GM12878 (cell line): ENCODE measurements around the gene CNTD1. TPM values are rescaled to one million over a fixed set of nuclear protein-coding genes. Genes with fewer than 3 reads are reported as not detected.
"Not testable (repeated sequence)": the region's sequence is repeated elsewhere in the genome, so short reads cannot be mapped to it uniquely, and the experiment has no call there.

Source experiments
- ATAC-seq: fragments of 200-7000 bp; cut with Tn5 transposase; 3 replicates; pipeline ENCODE4 v1.9.1; 2020; ENCODE audit warnings: mild to moderate bottlenecking, moderate library complexity
- BruUV-seq: library from RNA; stranded (reverse); fragments of 400-500 nt; replicated peaks from 2 replicates; lab custom pipeline; 2021; lab: Mats Ljungman, UMichigan
- CTCF ChIA-PET: fragments of 300-600 bp; sonication (Branson Sonifier 250); formaldehyde crosslinking; extraction: SDS; loops from one replicate; lab custom pipeline; 2021; ENCODE audit warnings: inconsistent platforms; lab: Yijun Ruan, JAX
- POLR2A ChIA-PET: fragments of 350-600 bp; formaldehyde crosslinking; extraction: SDS; loops from one replicate; lab custom pipeline; 2021; ENCODE audit warnings: inconsistent platforms; lab: Charles Lee
- RAD21 ChIA-PET: fragments of 300-600 bp; sonication (Branson Sonifier 250); formaldehyde crosslinking; loops from one replicate; lab custom pipeline; 2023; ENCODE audit warnings: antibody characterized with exemption; ENCODE audit not compliant: unreplicated experiment; lab: Charles Lee
- SMC1A ChIA-PET: fragments of 300-600 bp; sonication (Branson Sonifier 250); formaldehyde crosslinking; loops from one replicate; lab custom pipeline; 2023; ENCODE audit not compliant: unreplicated experiment, uncharacterized antibody; lab: Charles Lee
- DNase-seq: peaks from one replicate; pipeline ENCODE4 v3.0.0-alpha.2; 2011; ENCODE audit warnings: low read depth, low spot score
- FAIRE-seq: peaks from 3 replicates; lab custom pipeline; 2011; peaks lifted over from hg19 to GRCh38; lab: Jason Lieb, UNC
- H2AFZ ChIP-seq: 2 replicates; pipeline ENCODE4 v1.6.0; 2011; ENCODE audit warnings: low read depth, low read length, control low read depth; ENCODE audit not compliant: control insufficient read depth
- H3K27ac ChIP-seq: 2 replicates; pipeline ENCODE4 v1.5.1; 2011; ENCODE audit warnings: control low read depth; ENCODE audit not compliant: control insufficient read depth, insufficient read depth
- H3K27me3 ChIP-seq, 2 experiments: replicated peaks in 1 of 2; 2 replicates each; pipeline versions ENCODE4 v1.6.0 to v1.6.1; 2011; ENCODE audit warnings: low read length in 1 of 2; ENCODE audit not compliant: control insufficient read depth in 2 of 2, insufficient read depth in 2 of 2
- H3K36me3 ChIP-seq, 2 experiments: 2 replicates each; pipeline ENCODE4 v1.5.1; 2011; ENCODE audit warnings: low read length in 1 of 2; ENCODE audit not compliant: control insufficient read depth in 2 of 2, insufficient read depth in 2 of 2
- H3K4me1 ChIP-seq: 2 replicates; pipeline ENCODE4 v1.6.1; 2011; ENCODE audit warnings: mild to moderate bottlenecking, low read length, moderate library complexity, mixed read lengths; ENCODE audit not compliant: control insufficient read depth, insufficient read depth
- H3K4me2 ChIP-seq: 2 replicates; pipeline ENCODE4 v1.6.0; 2011; ENCODE audit warnings: control low read depth; ENCODE audit not compliant: control insufficient read depth, insufficient read depth
- H3K4me3 ChIP-seq: fragments of 200-600 bp; sonication (generic); 2 replicates; pipeline ENCODE4 v1.5.1; 2016
- H3K79me2 ChIP-seq: 2 replicates; pipeline ENCODE4 v1.6.0; 2011; ENCODE audit warnings: low read length; ENCODE audit not compliant: control insufficient read depth, insufficient read depth
- H3K9ac ChIP-seq: 2 replicates; pipeline ENCODE4 v1.8.0; 2011; ENCODE audit warnings: low read length, control low read depth, mixed read lengths; ENCODE audit not compliant: control insufficient read depth, insufficient read depth
- H3K9me3 ChIP-seq: replicated peaks from 3 replicates; pipeline ENCODE4 v1.5.1; 2011; ENCODE audit warnings: mild to moderate bottlenecking, low read length; ENCODE audit not compliant: control insufficient read depth, insufficient read depth
- H4K20me1 ChIP-seq: 2 replicates; pipeline ENCODE4 v1.6.0; 2011; ENCODE audit not compliant: control insufficient read depth, insufficient read depth
- CHD2 ChIP-seq: IDR thresholded peaks from 2 replicates; pipeline ENCODE4 v1.6.1; 2011; ENCODE audit warnings: low read depth, low read length, improper control_type of control experiment, borderline replicate concordance
- ETV6 ChIP-seq, 2 experiments: fragments of 450-650 bp in 1 of 2; IDR thresholded peaks in 1 of 2; conservative IDR thresholded peaks in 1 of 2; 2 replicates each; pipeline ENCODE4 v1.6.1; 2014; ENCODE audit warnings: antibody characterized with exemption in 1 of 2, borderline replicate concordance in 1 of 2, low read depth in 1 of 2, mild to moderate bottlenecking in 1 of 2, moderate library complexity in 1 of 2
- MTA3 ChIP-seq: IDR thresholded peaks from 2 replicates; pipeline ENCODE4 v1.6.1; 2012; ENCODE audit warnings: low read length, inconsistent platforms, borderline replicate concordance
- MYB ChIP-seq: fragments of 150-350 bp; IDR thresholded peaks from 2 replicates; pipeline ENCODE4 v1.6.1; 2014; ENCODE audit warnings: mild to moderate bottlenecking, low read depth, low read length, borderline replicate concordance
- POLR2A ChIP-seq: IDR thresholded peaks from 2 replicates; pipeline ENCODE4 v1.6.1; 2011; ENCODE audit warnings: low read depth, mild to moderate bottlenecking, low read length
- SMC3 ChIP-seq: IDR thresholded peaks from 2 replicates; pipeline ENCODE4 v1.6.1; 2011; ENCODE audit warnings: low read length, improper control_type of control experiment, borderline replicate concordance
- SREBF2 ChIP-seq: IDR thresholded peaks from 2 replicates; pipeline ENCODE4 v1.6.1; 2012; ENCODE audit warnings: mild to moderate bottlenecking, low read length
- SUPT20H ChIP-seq: IDR thresholded peaks from 2 replicates; pipeline ENCODE4 v1.6.1; 2011; ENCODE audit warnings: low read depth, mild to moderate bottlenecking, low read length, moderate library complexity, borderline replicate concordance; ENCODE audit not compliant: control insufficient read depth
- SUZ12 ChIP-seq: fragments of 200-600 bp; sonication (generic); IDR thresholded peaks from one replicate; pipeline ENCODE4 v1.6.1; 2018; ENCODE audit warnings: antibody characterized with exemption, mild to moderate bottlenecking; ENCODE audit not compliant: unreplicated experiment
- ZSCAN29 ChIP-seq: fragments of 450-650 bp; IDR thresholded peaks from 2 replicates; pipeline ENCODE4 v1.6.1; 2017; ENCODE audit warnings: mild to moderate bottlenecking, moderate library complexity
- WGBS: methylation state at CpG from one replicate; pipeline ENCODE4 v1.1.6; 2016; ENCODE audit warnings: low lambda C conversion rate; ENCODE audit not compliant: insufficient replicate concordance, insufficient coverage; ENCODE audit errors: missing lambda C conversion rate; 5-methylcytosine and 5-hydroxymethylcytosine counted together
- in situ Hi-C: fragments of 300-500 bp; cut with MboI; formaldehyde crosslinking; loops from 9 replicates; pipeline ENCODE4 v1.14.3; 2018; ENCODE audit warnings: mixed read lengths
- intact Hi-C: fragments of 100-400 bp; cut with micrococcal nuclease; formaldehyde crosslinking; loops from one replicate; pipeline ENCODE4 v1.14.2; 2022; ENCODE audit not compliant: unreplicated experiment
- polyA plus RNA-seq, 11 experiments: library from polyadenylated mRNA; depleted of rRNA in 4 of 11; unstranded in 6 of 11; stranded (reverse) in 5 of 11; fragments of >200 nt; fragmentation: Nextera tagmentation in 4 of 11; fragmentation: Illumina TruSeq in 1 of 11; extraction: Ambion mirVana in 4 of 11; extraction: Trizol in 1 of 11; gene quantifications; 1 replicate in 1 of 11; 2 replicates in 10 of 11; pipeline versions ENCODE4 v1.2.1 to v1.2.3, GENCODE V29; 2011 to 2016; ENCODE audit warnings: inconsistent platforms in 2 of 11, missing spikeins in 2 of 11, low read depth in 1 of 11
- total RNA-seq, 4 experiments: library from RNA; depleted of rRNA in 3 of 4; stranded (reverse); fragments of >200 nt in 3 of 4; fragmentation: Illumina TruSeq in 1 of 4; extraction: Trizol in 1 of 4; gene quantifications; 2 replicates each; pipeline versions ENCODE4 v1.2.1 to v1.2.3, GENCODE V29; 2013 to 2021

The CNTD1 gene
- total and polyA plus RNA-seq, 10 of the 15 experiments (the other 5 are each of a cell fraction or from before 2014, with no cell fraction given), result 0.06 to 1.5 (median 1.1) TPM; not detected in 4

GRCh38 chr17:42855048-42855596, 56.5 kb downstream of the CNTD1 start:
- TF ChIP-seq ETV6 (conservative IDR thresholded peaks at IDR 0.05 in 1 of 2, IDR thresholded peaks at IDR 0.05 in 1 of 2; ENCODE audit: borderline replicate concordance in 1 of 2, low read depth in 1 of 2) (no peak), SUZ12 (no peak), SMC3 (no peak), SREBF2 (no peak), ZSCAN29 (no peak), MYB (no peak), POLR2A (no peak), CHD2 (no peak), MTA3 (no peak), SUPT20H (no peak)
- WGBS, result 71% methylated on average over 8 of the region's 8 CpGs

GRCh38 chr17:42856093-42856492, 57.4 kb downstream of the CNTD1 start:
- RAD21 ChIA-PET, ATAC-seq, H3K9ac ChIP-seq, POLR2A ChIA-PET, H3K27me3 ChIP-seq, H3K4me3 ChIP-seq, H4K20me1 ChIP-seq, H3K4me2 ChIP-seq, H3K4me1 ChIP-seq, H2AFZ ChIP-seq, in situ Hi-C loops, DNase-seq, H3K79me2 ChIP-seq, SMC1A ChIA-PET, CTCF ChIA-PET, FAIRE-seq, intact Hi-C loops, BruUV-seq, H3K27ac ChIP-seq, H3K36me3 ChIP-seq, H3K9me3 ChIP-seq: not testable (repeated sequence)
- WGBS, result 75% methylated on average over 7 of the region's 8 CpGs

More at GRCh38 chr17:42855048-42855596, 56.5 kb downstream of the CNTD1 start:
- POLR2A ChIA-PET, result no interaction called here
- no peak overlapping the region for H3K4me3 ChIP-seq
- H3K4me2 ChIP-seq, result no peak overlapping the region
- in situ Hi-C loops, result no loop called here
- no peak for DNase-seq
- H4K20me1 ChIP-seq, result no peaks in the 10 kb centered on the region
- no peak overlapping the region for H2AFZ ChIP-seq
- no peaks in the 10 kb centered on the region for H3K4me1 ChIP-seq
- CTCF ChIA-PET, result interaction anchor here (0.7 kb wide), 1 partner anchor 314 kb away, joined by 3 read pairs; no protein-coding TSS in a partner anchor
- RAD21 ChIA-PET, result no interaction called here
- SMC1A ChIA-PET, result no interaction called here
- intact Hi-C loops, result no loop called here
- H3K27ac ChIP-seq, result no peak overlapping the region
- no TSS peak for BruUV-seq
- no peaks in the 10 kb centered on the region for H3K9me3 ChIP-seq
- H3K9ac ChIP-seq, result no peak overlapping the region
- FAIRE-seq, result no peak
- H3K36me3 ChIP-seq, result no peaks in the 10 kb centered on the region
- no peaks in the 10 kb centered on the region for H3K27me3 ChIP-seq
- H3K79me2 ChIP-seq, result no peaks in the 10 kb centered on the region
- ATAC-seq, result no peak

- H3K9me3 ChIP-seq, FAIRE-seq, H3K79me2 ChIP-seq, CTCF ChIA-PET, ATAC-seq, in situ Hi-C loops, intact Hi-C loops, SMC1A ChIA-PET, H3K4me2 ChIP-seq, H3K27me3 ChIP-seq, H4K20me1 ChIP-seq, POLR2A ChIA-PET, H2AFZ ChIP-seq, H3K36me3 ChIP-seq, H3K4me1 ChIP-seq, RAD21 ChIA-PET, DNase-seq, H3K9ac ChIP-seq, H3K4me3 ChIP-seq, H3K27ac ChIP-seq, BruUV-seq: not testable (repeated sequence)
- 20% methylated on average over 5 of the region's 8 CpGs for WGBS
These were observed 57.9 kb downstream of the CNTD1 start for GRCh38 chr17:42856516-42856915.
